Lower leg skin (tissue), 4 donors: ENCODE data around the gene SLC4A4. TPM values are rescaled to one million over a fixed set of nuclear protein-coding genes. Genes with fewer than 3 reads are reported as not detected.

Source experiments
- DNase-seq, 2 donors: peaks; one replicate each; pipeline ENCODE4 v3.0.0-alpha.2; 2019; ENCODE audit warnings: low spot score in 2 of 2
- H3K4me3 ChIP-seq: fragments of 200-600 bp; sonication (generic); 2 replicates; pipeline ENCODE4 v1.5.1; 2017; ENCODE audit warnings: mild to moderate bottlenecking, low read depth; ENCODE audit not compliant: poor library complexity, severe bottlenecking
- POLR2A ChIP-seq, 2 donors: fragments of 450-650 bp; IDR thresholded peaks; one replicate each; pipeline ENCODE4 v1.6.1; 2016 to 2017; ENCODE audit warnings: antibody characterized with exemption in 2 of 2, mild to moderate bottlenecking in 1 of 2, moderate library complexity in 1 of 2
- WGBS, 2 donors: methylation state at CpG; one replicate each; pipeline ENCODE4 v1.1.5; 2018; 5-methylcytosine and 5-hydroxymethylcytosine counted together
- intact Hi-C: fragments of 100-400 bp; cut with DNase I; formaldehyde crosslinking; loops from one replicate; pipeline ENCODE4 v1.15.0; 2023; ENCODE audit warnings: low total_unique reads
- total RNA-seq, 4 donors: library from RNA; depleted of rRNA; stranded (reverse); fragments of >200 nt; gene quantifications; one replicate each; pipeline ENCODE4 v1.1.0, GENCODE V29; 2016
- TF ChIP-seq, protein P1 (sequence below), 3 donors: fragments of 450-650 bp; IDR thresholded peaks; one replicate each; pipeline ENCODE4 v1.5.1; 2016; ENCODE audit warnings: antibody characterized with exemption in 3 of 3, mild to moderate bottlenecking in 3 of 3, moderate library complexity in 2 of 3

Gene SLC4A4
- total RNA-seq, 4 donors from 2014 or later = 0.25 to 0.51 (median 0.47) TPM

DNA sequence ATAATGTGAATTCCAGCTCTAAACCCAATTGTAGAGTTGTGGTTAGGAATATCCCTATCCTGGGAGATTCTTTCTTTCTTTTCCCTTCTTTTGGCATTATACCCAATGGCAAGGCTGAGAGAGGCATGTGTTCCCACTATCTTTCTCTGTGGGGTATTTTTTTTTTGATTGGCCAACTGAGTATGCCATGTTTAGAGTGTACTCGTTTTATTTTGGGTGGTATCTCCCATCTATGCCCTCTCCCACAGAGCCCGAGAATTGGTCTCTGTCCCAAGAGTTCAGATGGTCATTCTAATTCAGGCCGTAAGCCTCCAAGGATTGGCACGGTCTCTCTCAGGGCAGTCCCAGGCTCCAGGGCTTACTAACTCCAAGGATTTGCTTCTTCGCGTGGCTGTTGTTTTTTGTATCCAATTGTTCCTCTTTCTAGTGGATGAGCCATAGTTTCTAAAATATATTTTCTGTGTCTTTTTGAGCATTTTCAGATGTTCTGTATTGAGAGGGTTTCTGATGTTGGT, 198.8 kb downstream of the SLC4A4 start:
- intact Hi-C loops = no loop called here

GRCh38 chr4:71538528-71538927, 199.7 kb downstream of the SLC4A4 start:
- intact Hi-C loops = no loop called here
- whole genome bisulfite sequencing, 2 donors = 73 to 80% methylated on average over 2 of the region's 2 CpGs
- no peak for DNase-seq
- no peak for TF ChIP-seq POLR2A (IDR thresholded peaks at IDR 0.05)
- TF ChIP-seq, protein P1, sequence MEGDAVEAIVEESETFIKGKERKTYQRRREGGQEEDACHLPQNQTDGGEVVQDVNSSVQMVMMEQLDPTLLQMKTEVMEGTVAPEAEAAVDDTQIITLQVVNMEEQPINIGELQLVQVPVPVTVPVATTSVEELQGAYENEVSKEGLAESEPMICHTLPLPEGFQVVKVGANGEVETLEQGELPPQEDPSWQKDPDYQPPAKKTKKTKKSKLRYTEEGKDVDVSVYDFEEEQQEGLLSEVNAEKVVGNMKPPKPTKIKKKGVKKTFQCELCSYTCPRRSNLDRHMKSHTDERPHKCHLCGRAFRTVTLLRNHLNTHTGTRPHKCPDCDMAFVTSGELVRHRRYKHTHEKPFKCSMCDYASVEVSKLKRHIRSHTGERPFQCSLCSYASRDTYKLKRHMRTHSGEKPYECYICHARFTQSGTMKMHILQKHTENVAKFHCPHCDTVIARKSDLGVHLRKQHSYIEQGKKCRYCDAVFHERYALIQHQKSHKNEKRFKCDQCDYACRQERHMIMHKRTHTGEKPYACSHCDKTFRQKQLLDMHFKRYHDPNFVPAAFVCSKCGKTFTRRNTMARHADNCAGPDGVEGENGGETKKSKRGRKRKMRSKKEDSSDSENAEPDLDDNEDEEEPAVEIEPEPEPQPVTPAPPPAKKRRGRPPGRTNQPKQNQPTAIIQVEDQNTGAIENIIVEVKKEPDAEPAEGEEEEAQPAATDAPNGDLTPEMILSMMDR (IDR thresholded peaks at IDR 0.05) = no peak
- H3K4me3 ChIP-seq = no peak overlapping the region

More for the DNA sequence above, 198.8 kb downstream of the SLC4A4 start:
- no peak overlapping the region for H3K4me3 ChIP-seq
- TF ChIP-seq, protein P1 (IDR thresholded peaks at IDR 0.05) = no peak
- no peak for TF ChIP-seq POLR2A (IDR thresholded peaks at IDR 0.05)
- WGBS, 2 donors = 91% methylated on average over 6 of the region's 6 CpGs
- DNase-seq = no peak

DNA sequence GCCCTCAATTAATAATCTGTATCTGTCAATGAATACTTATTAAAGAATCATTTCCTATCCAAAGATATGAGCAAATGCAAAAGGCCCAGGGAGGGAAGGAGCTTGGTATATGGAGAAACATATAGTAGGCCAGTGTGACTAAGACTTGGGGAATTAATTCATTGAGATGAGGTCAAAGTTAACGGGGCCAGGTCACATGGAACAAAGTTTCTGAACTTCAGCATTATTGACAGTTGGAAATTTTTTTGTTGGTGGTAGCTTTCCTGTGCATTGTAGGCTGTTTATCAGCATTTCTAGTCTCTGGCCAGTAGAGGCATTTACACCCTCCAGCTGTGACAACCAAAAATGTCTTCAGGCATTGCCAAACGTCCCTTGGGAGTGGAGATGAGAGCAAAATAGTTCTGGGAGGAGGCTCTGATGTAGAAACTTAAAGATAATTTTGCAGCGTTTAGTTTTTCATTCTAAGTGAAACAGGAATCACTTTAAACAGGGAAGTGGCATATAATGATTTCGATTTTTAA, 202.0 kb downstream of the SLC4A4 start:
- no peak for DNase-seq
- H3K4me3 ChIP-seq = no peak overlapping the region
- intact Hi-C loops = no loop called here
- no peak for TF ChIP-seq POLR2A (IDR thresholded peaks at IDR 0.05)
- TF ChIP-seq, protein P1 (IDR thresholded peaks at IDR 0.05) = no peak
- WGBS, 2 donors = 53 to 61% methylated on average over 4 of the region's 4 CpGs

DNA sequence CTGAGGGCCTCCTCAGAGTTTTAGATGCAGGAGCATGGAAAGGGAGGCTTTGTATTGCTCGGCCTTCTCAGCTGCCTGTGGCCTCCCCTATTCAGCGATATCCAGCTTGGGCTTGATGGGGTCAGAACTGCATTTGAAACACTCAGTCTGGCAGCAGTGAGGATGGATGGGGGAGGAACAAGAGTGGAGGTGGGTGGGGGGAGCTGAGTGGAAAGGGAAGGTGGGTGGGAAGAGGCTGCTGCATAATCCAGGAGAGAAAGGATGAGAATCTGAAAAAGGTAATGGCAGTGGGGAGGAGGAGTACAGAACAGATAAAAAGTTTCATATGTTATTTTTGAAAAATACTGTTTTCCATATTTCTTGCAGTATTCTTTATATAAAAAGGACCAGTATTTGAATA, 202.7 kb downstream of the SLC4A4 start:
- no peak for DNase-seq
- TF ChIP-seq POLR2A (IDR thresholded peaks at IDR 0.05) = no peak
- TF ChIP-seq, protein P1 (IDR thresholded peaks at IDR 0.05) = no peak
- 90 to 98% methylated on average over 2 of the region's 2 CpGs for WGBS, 2 donors

GRCh38 chr4:71545168-71545567, 206.3 kb downstream of the SLC4A4 start:
- TF ChIP-seq, protein P1 (IDR thresholded peaks at IDR 0.05) = no peak
- no peak for TF ChIP-seq POLR2A (IDR thresholded peaks at IDR 0.05)
- no peak overlapping the region for H3K4me3 ChIP-seq
- DNase-seq = no peak
- WGBS, 2 donors = 54 to 83% methylated on average over 3 of the region's 3 CpGs
- intact Hi-C loops = no loop called here

More for the DNA sequence above, 202.7 kb downstream of the SLC4A4 start:
- no peak overlapping the region for H3K4me3 ChIP-seq
- intact Hi-C loops = no loop called here
